Measurements from ENCODE around the gene HDAC7. TPM values are rescaled to one million over a fixed set of nuclear protein-coding genes. Genes with fewer than 3 reads are reported as not detected.

The HDAC7 gene
- total RNA-seq, 1 donor from 2014 or later = 76.0 TPM

GRCh38 chr12:47752552-47752951, 67.2 kb downstream of the HDAC7 start:
- TF ChIP-seq CTCF (conservative IDR thresholded peaks at IDR 0.05) = no peak
- DNase-seq (ENCODE audit: low read depth, low spot score) = no peak
- H3K27ac Mint-ChIP-seq (ENCODE audit: unreplicated experiment) = no peak overlapping the region
- H3K36me3 Mint-ChIP-seq (ENCODE audit: low read depth) = no peaks in the 10 kb centered on the region
- H3K4me1 Mint-ChIP-seq = peaks cover 24% of the 10 kb centered on the region
- peaks cover 9% of the 10 kb centered on the region for H3K27me3 Mint-ChIP-seq (ENCODE audit: low read depth)
- H3K9me3 Mint-ChIP-seq = no peaks in the 10 kb centered on the region
- H3K4me3 Mint-ChIP-seq = no peak overlapping the region

- Mint-ChIP-seq H3K4me3 (no peak overlapping the region), H3K4me1 (peaks cover 20% of the 10 kb centered on the region)
- no peak for TF ChIP-seq CTCF (conservative IDR thresholded peaks at IDR 0.05)
Observed at GRCh38 chr12:47752121-47752520, 67.6 kb downstream of the HDAC7 start.

GRCh38 chr12:47751561-47751960, 68.1 kb downstream of the HDAC7 start:
- Mint-ChIP-seq H3K4me3 (no peak overlapping the region), H3K27me3 (ENCODE audit: low read depth) (peaks cover 2% of the 10 kb centered on the region), H3K9me3 (no peaks in the 10 kb centered on the region), H3K4me1 (peaks cover 17% of the 10 kb centered on the region), H3K27ac (ENCODE audit: unreplicated experiment) (no peak overlapping the region), H3K36me3 (ENCODE audit: low read depth) (no peaks in the 10 kb centered on the region)
- no peak for TF ChIP-seq CTCF (conservative IDR thresholded peaks at IDR 0.05)
- no peak for DNase-seq (ENCODE audit: low read depth, low spot score)

More at GRCh38 chr12:47752121-47752520, 67.6 kb downstream of the HDAC7 start:
- Mint-ChIP-seq H3K36me3 (ENCODE audit: low read depth) (no peaks in the 10 kb centered on the region), H3K9me3 (no peaks in the 10 kb centered on the region), H3K27ac (ENCODE audit: unreplicated experiment) (no peak overlapping the region), H3K27me3 (ENCODE audit: low read depth) (peaks cover 4% of the 10 kb centered on the region)
- DNase-seq (ENCODE audit: low read depth, low spot score) = no peak

- no peaks in the 10 kb centered on the region for H3K36me3 Mint-ChIP-seq (ENCODE audit: low read depth)
- H3K27me3 Mint-ChIP-seq (ENCODE audit: low read depth) = peaks cover 2% of the 10 kb centered on the region
- peaks cover 11% of the 10 kb centered on the region for H3K4me1 Mint-ChIP-seq
- TF ChIP-seq CTCF (conservative IDR thresholded peaks at IDR 0.05) = no peak
- no peak for DNase-seq (ENCODE audit: low read depth, low spot score)
- no peaks in the 10 kb centered on the region for H3K9me3 Mint-ChIP-seq
- no peak overlapping the region for H3K4me3 Mint-ChIP-seq
- no peak overlapping the region for H3K27ac Mint-ChIP-seq (ENCODE audit: unreplicated experiment)
Observed at GRCh38 chr12:47750916-47751470, 68.7 kb downstream of the HDAC7 start.

- Mint-ChIP-seq H3K4me1 (peaks cover 10% of the 10 kb centered on the region), H3K36me3 (ENCODE audit: low read depth) (no peaks in the 10 kb centered on the region), H3K27ac (ENCODE audit: unreplicated experiment) (no peak overlapping the region), H3K9me3 (no peaks in the 10 kb centered on the region), H3K27me3 (ENCODE audit: low read depth) (peaks cover 2% of the 10 kb centered on the region), H3K4me3 (no peak overlapping the region)
- TF ChIP-seq CTCF (conservative IDR thresholded peaks at IDR 0.05) = no peak
- DNase-seq (ENCODE audit: low read depth, low spot score) = no peak
Observed at GRCh38 chr12:47750229-47750798, 69.4 kb downstream of the HDAC7 start.
